Stromal cell of bone marrow (primary cell): Measurements from ENCODE around the gene PHF14.

Experiments
- DNase-seq: peaks from one replicate; pipeline ENCODE4 v3.0.0-alpha.2; 2012; ENCODE audit warnings: low read depth

The PHF14 gene

GRCh38 chr7:11172835-11173234, 199.2 kb downstream of the PHF14 start:
- no peak for DNase-seq

GRCh38 chr7:11175371-11175770, 201.7 kb downstream of the PHF14 start:
- DNase-seq, result no peak

- DNase-seq, result no peak
These were observed 202.2 kb downstream of the PHF14 start for GRCh38 chr7:11175887-11176286.

GRCh38 chr7:11176985-11177555, 203.4 kb downstream of the PHF14 start:
- DNase-seq, result no peak

GRCh38 chr7:11177793-11178192, 204.1 kb downstream of the PHF14 start:
- DNase-seq, result no peak

GRCh38 chr7:11181590-11181989, 207.9 kb downstream of the PHF14 start:
- DNase-seq, result no peak

- DNase-seq, result peak; percentile 28
These were observed 209.1 kb downstream of the PHF14 start for GRCh38 chr7:11182736-11183135.

GRCh38 chr7:11185179-11185815, 211.6 kb downstream of the PHF14 start:
- DNase-seq, result no peak

- no peak for DNase-seq
These were observed 215.0 kb downstream of the PHF14 start for GRCh38 chr7:11188529-11189310.

GRCh38 chr7:11191081-11191480, 217.4 kb downstream of the PHF14 start:
- DNase-seq, result no peak

GRCh38 chr7:11191574-11192220, 218.0 kb downstream of the PHF14 start:
- DNase-seq, result no peak

- peak; percentile 86 for DNase-seq
These were observed 218.8 kb downstream of the PHF14 start for GRCh38 chr7:11192506-11192905.

GRCh38 chr7:11193131-11193867, 219.6 kb downstream of the PHF14 start:
- peak; percentile 55 for DNase-seq

GRCh38 chr7:11193888-11194287, 220.2 kb downstream of the PHF14 start:
- no peak for DNase-seq

- DNase-seq, result no peak
These were observed 220.8 kb downstream of the PHF14 start for GRCh38 chr7:11194492-11194891.

- DNase-seq, result no peak
These were observed 221.8 kb downstream of the PHF14 start for GRCh38 chr7:11195502-11195901.

GRCh38 chr7:11196143-11196542, 222.5 kb downstream of the PHF14 start:
- no peak for DNase-seq

- no peak for DNase-seq
These were observed 229.6 kb downstream of the PHF14 start for GRCh38 chr7:11203224-11203623.

- no peak for DNase-seq
These were observed 230.0 kb downstream of the PHF14 start for GRCh38 chr7:11203683-11204082.

- no peak for DNase-seq
These were observed 232.7 kb downstream of the PHF14 start for GRCh38 chr7:11206177-11206899.

- no peak for DNase-seq
These were observed 233.9 kb downstream of the PHF14 start for GRCh38 chr7:11207565-11207964.
